H1 (cell line): Measurements from ENCODE around the gene SLCO4C1. TPM values are rescaled to one million over a fixed set of nuclear protein-coding genes. Genes with fewer than 3 reads are reported as not detected.

ENCODE experiments used
- CTCF ChIA-PET: fragments of 300-600 bp; sonication (Branson Sonifier 250); formaldehyde crosslinking; loops from one replicate; lab custom pipeline; 2021; ENCODE audit not compliant: partially characterized antibody; lab: Charles Lee
- POLR2A ChIA-PET: fragments of 300-600 bp; sonication (Branson Sonifier 250); formaldehyde crosslinking; loops from one replicate; lab custom pipeline; 2021; ENCODE audit warnings: inconsistent platforms; ENCODE audit not compliant: partially characterized antibody; lab: Charles Lee
- DNase-seq, 2 experiments: peaks; one replicate each; pipeline versions ENCODE4 v3.0.0 to v3.0.0-alpha.2; 2010 to 2022; ENCODE audit warnings: low spot score in 2 of 2, low read depth in 1 of 2, mixed read lengths in 1 of 2
- FAIRE-seq: peaks from 2 replicates; lab custom pipeline; 2011; peaks lifted over from hg19 to GRCh38; lab: Jason Lieb, UNC
- H2AFZ ChIP-seq: 2 replicates; pipeline ENCODE4 v1.8.1; 2012; ENCODE audit warnings: low read length, inconsistent platforms
- H2AK5ac ChIP-seq: 2 replicates; pipeline ENCODE4 v1.6.1; 2013; ENCODE audit warnings: low read depth, low read length
- H2BK120ac ChIP-seq: replicated peaks from 2 replicates; pipeline ENCODE3; 2013; ENCODE audit warnings: low read depth, low read length, inconsistent platforms
- H2BK12ac ChIP-seq: 2 replicates; pipeline ENCODE4 v1.6.1; 2013; ENCODE audit warnings: low read depth, low read length
- H2BK15ac ChIP-seq: 2 replicates; pipeline ENCODE4 v1.6.1; 2013; ENCODE audit warnings: low read length
- H2BK20ac ChIP-seq: 2 replicates; pipeline ENCODE4 v1.6.1; 2013; ENCODE audit warnings: low read length
- H2BK5ac ChIP-seq: 2 replicates; pipeline ENCODE4 v1.6.1; 2013; ENCODE audit warnings: low read depth, low read length
- H3K14ac ChIP-seq: 2 replicates; pipeline ENCODE4 v1.6.1; 2013; ENCODE audit warnings: inconsistent platforms; ENCODE audit not compliant: insufficient read length
- H3K18ac ChIP-seq: 2 replicates; pipeline ENCODE4 v1.6.1; 2013; ENCODE audit warnings: low read length; ENCODE audit errors: extremely low read depth
- H3K23ac ChIP-seq: 2 replicates; pipeline ENCODE4 v1.6.1; 2013; ENCODE audit warnings: inconsistent platforms; ENCODE audit not compliant: insufficient read length
- H3K23me2 ChIP-seq: 2 replicates; pipeline ENCODE4 v1.6.1; 2013; ENCODE audit warnings: low read depth, low read length
- H3K27ac ChIP-seq: 2 replicates; pipeline ENCODE4 v1.6.1; 2011; ENCODE audit warnings: low read depth, low read length, inconsistent platforms
- H3K27me3 ChIP-seq, 4 experiments: replicated peaks in 1 of 4; 1 replicate in 1 of 4; 2 replicates in 3 of 4; pipeline versions ENCODE4 v1.6.1 to v1.8.1; 2011 to 2013; ENCODE audit warnings: low read length in 3 of 4, mild to moderate bottlenecking in 3 of 4, inconsistent platforms in 2 of 4, mixed read lengths in 2 of 4, moderate library complexity in 1 of 4; ENCODE audit not compliant: control insufficient read depth in 3 of 4, insufficient read depth in 3 of 4; ENCODE audit errors: extremely low read depth in 1 of 4
- H3K36me3 ChIP-seq, 4 experiments: 2 replicates each; pipeline versions ENCODE4 v1.6.1 to v1.8.1; 2011 to 2013; ENCODE audit warnings: mild to moderate bottlenecking in 4 of 4, low read length in 3 of 4, moderate library complexity in 2 of 4, control low read depth in 1 of 4, inconsistent platforms in 1 of 4; ENCODE audit not compliant: insufficient read depth in 4 of 4, control insufficient read depth in 2 of 4
- H3K4ac ChIP-seq: replicated peaks from 2 replicates; pipeline ENCODE3; 2013; ENCODE audit warnings: low read length, low read depth, mixed read lengths, inconsistent platforms; ENCODE audit not compliant: insufficient read length
- H3K4me1 ChIP-seq, 4 experiments: replicated peaks in 1 of 4; 1 replicate in 1 of 4; 2 replicates in 3 of 4; pipeline versions ENCODE4 v1.6.1 to v1.8.1; 2011 to 2013; ENCODE audit warnings: low read length in 3 of 4, inconsistent platforms in 2 of 4, mixed read lengths in 1 of 4; ENCODE audit not compliant: insufficient read depth in 4 of 4, control insufficient read depth in 3 of 4
- H3K4me2 ChIP-seq, 2 experiments: 2 replicates each; pipeline versions ENCODE4 v1.6.1 to v1.8.1; 2011 to 2013; ENCODE audit warnings: low read depth in 2 of 2, low read length in 2 of 2, control low read depth in 1 of 2, inconsistent platforms in 1 of 2, mild to moderate bottlenecking in 1 of 2; ENCODE audit not compliant: insufficient read depth in 1 of 2
- H3K4me3 ChIP-seq, 4 experiments: fragments of 200-600, 300-600 bp in 1 of 4; sonication (generic), shearing (Covaris generic), sonication (Bioruptor Twin) in 1 of 4; 2 replicates each; pipeline versions ENCODE4 v1.5.1 to v1.8.1; 2011 to 2016; ENCODE audit warnings: low read length in 4 of 4, low read depth in 3 of 4, control low read depth in 2 of 4, inconsistent platforms in 2 of 4, mild to moderate bottlenecking in 2 of 4, mixed read lengths in 1 of 4, moderate library complexity in 1 of 4; ENCODE audit not compliant: insufficient read depth in 2 of 4; ENCODE audit errors: extremely low read depth in 1 of 4
- H3K56ac ChIP-seq: replicated peaks from 2 replicates; pipeline ENCODE3; 2013; ENCODE audit warnings: low read depth, mild to moderate bottlenecking, mixed read lengths, low read length, inconsistent platforms; ENCODE audit not compliant: insufficient read length
- H3K79me1 ChIP-seq: 2 replicates; pipeline ENCODE4 v1.6.1; 2013; ENCODE audit warnings: low read depth, low read length, control low read depth
- H3K79me2 ChIP-seq, 2 experiments: 2 replicates each; pipeline versions ENCODE4 v1.6.1 to v1.8.1; 2012 to 2013; ENCODE audit warnings: low read length in 2 of 2, mild to moderate bottlenecking in 2 of 2, inconsistent platforms in 1 of 2; ENCODE audit not compliant: insufficient read depth in 2 of 2, control insufficient read depth in 1 of 2
- H3K9ac ChIP-seq, 4 experiments: replicated peaks in 1 of 4; 1 replicate in 1 of 4; 2 replicates in 3 of 4; pipeline versions ENCODE4 v1.6.1 to v1.8.1; 2011 to 2013; ENCODE audit warnings: low read depth in 3 of 4, low read length in 3 of 4, control low read depth in 2 of 4, mild to moderate bottlenecking in 2 of 4, moderate library complexity in 2 of 4, inconsistent platforms in 1 of 4; ENCODE audit errors: extremely low read depth in 1 of 4
- H3K9me3 ChIP-seq, 2 experiments: 2 replicates each; pipeline versions ENCODE4 v1.6.1 to v1.8.1; 2012 to 2013; ENCODE audit warnings: mild to moderate bottlenecking in 2 of 2, moderate library complexity in 2 of 2, control low read depth in 1 of 2, inconsistent platforms in 1 of 2, low read depth in 1 of 2, low read length in 1 of 2, mixed read lengths in 1 of 2; ENCODE audit not compliant: insufficient read depth in 2 of 2
- H4K20me1 ChIP-seq, 2 experiments: replicated peaks in 1 of 2; 2 replicates each; pipeline versions ENCODE3 to v1.8.1; 2011 to 2013; ENCODE audit warnings: inconsistent platforms in 2 of 2, low read length in 2 of 2, mild to moderate bottlenecking in 1 of 2; ENCODE audit not compliant: insufficient read depth in 2 of 2, control insufficient read depth in 1 of 2
- H4K5ac ChIP-seq: 2 replicates; pipeline ENCODE4 v1.6.1; 2013; ENCODE audit warnings: low read length, low read depth, mixed read lengths, inconsistent platforms; ENCODE audit not compliant: insufficient read length
- H4K8ac ChIP-seq: 2 replicates; pipeline ENCODE4 v1.8.0; 2013; ENCODE audit warnings: mild to moderate bottlenecking, moderate library complexity, low read length, inconsistent platforms; ENCODE audit not compliant: insufficient read depth; ENCODE audit errors: extremely low read depth
- H4K91ac ChIP-seq: replicated peaks from 2 replicates; pipeline ENCODE3; 2013; ENCODE audit warnings: low read length, mixed read lengths, inconsistent platforms; ENCODE audit not compliant: insufficient read length
- ASH2L ChIP-seq: fragments of 200-600, 300-600 bp; sonication (generic); IDR thresholded peaks from one replicate; pipeline ENCODE4 v1.7.1; 2017; ENCODE audit warnings: low read length
- BACH1 ChIP-seq: IDR thresholded peaks from 2 replicates; pipeline ENCODE4 v1.6.1; 2012; ENCODE audit warnings: low read length, improper control_type of control experiment
- BRCA1 ChIP-seq: IDR thresholded peaks from 2 replicates; pipeline ENCODE4 v1.6.1; 2012; ENCODE audit warnings: low read depth, low read length, improper control_type of control experiment
- KDM5A ChIP-seq: fragments of 200-600 bp; IDR thresholded peaks from 2 replicates; pipeline ENCODE4 v1.7.1; 2012; ENCODE audit warnings: mild to moderate bottlenecking, low read length, inconsistent platforms, mixed read lengths
- RXRA ChIP-seq: IDR thresholded peaks from 2 replicates; pipeline ENCODE4 v1.6.1; 2011; ENCODE audit warnings: low read depth, mild to moderate bottlenecking, low read length, moderate library complexity; ENCODE audit not compliant: insufficient read depth
- SP4 ChIP-seq: IDR thresholded peaks from 2 replicates; pipeline ENCODE4 v1.6.1; 2012; ENCODE audit warnings: low read length, inconsistent platforms
- SRF ChIP-seq: IDR thresholded peaks from 2 replicates; pipeline ENCODE4 v1.6.1; 2011; ENCODE audit warnings: mild to moderate bottlenecking, low read depth, low read length, moderate library complexity
- polyA plus RNA-seq, 7 experiments: library from polyadenylated mRNA; depleted of rRNA in 3 of 7; stranded (reverse) in 5 of 7; unstranded in 2 of 7; fragments of >200 nt in 5 of 7; fragments of 200-250 nt in 2 of 7; gene quantifications; 1 replicate in 5 of 7; 2 replicates in 1 of 7; 4 replicates in 1 of 7; pipeline versions ENCODE4 v1.2.1 to v1.2.3, GENCODE V29; 2011 to 2013; ENCODE audit warnings: missing spikeins in 2 of 7, mixed read lengths in 2 of 7
- total RNA-seq: library from RNA; stranded (reverse); fragmentation: NEBNext Ultra II Directional; extraction: Animal tissue kit (Norgen Biotek cat#: 25700); gene quantifications from 2 replicates; pipeline ENCODE4 v1.2.1, GENCODE V29; 2021
- TF ChIP-seq, protein P1 (sequence below): IDR thresholded peaks from 2 replicates; pipeline ENCODE4 v1.6.1; 2012; ENCODE audit warnings: low read length, inconsistent platforms

The SLCO4C1 gene
- total and polyA plus RNA-seq, 2 of the 8 experiments (the other 6 are each of a cell fraction or from before 2014, with no cell fraction given), result 1.3 to 4.9 TPM

DNA sequence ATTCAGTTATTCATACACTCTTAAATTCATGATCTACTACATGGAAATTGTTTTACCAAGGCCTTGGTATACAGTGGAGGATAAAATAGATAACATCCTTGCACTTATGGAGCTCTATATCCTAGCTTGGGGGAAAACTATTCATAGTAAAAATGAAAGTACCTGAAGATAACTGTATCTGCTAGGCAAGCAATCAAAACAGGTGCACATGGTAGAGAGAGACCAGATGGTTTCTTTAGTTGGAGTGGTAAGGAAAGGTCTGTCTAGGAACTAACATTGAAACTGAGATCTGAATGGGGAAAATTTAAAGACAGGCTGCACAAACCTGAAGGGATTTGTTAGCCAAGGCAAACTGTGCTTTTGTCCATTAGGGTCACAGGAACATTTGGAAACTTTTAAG, 11.1 kb upstream of the SLCO4C1 start:
- Histone ChIP-seq H3K9me3 (peaks cover 0 to 2% of the 10 kb centered on the region in 2 experiments; a peak in 1 of 4 replicates), H3K9ac (no peak overlapping the region), H4K5ac (no peak overlapping the region), H2AK5ac (no peak overlapping the region), H3K4me2 (no peak overlapping the region), H2BK15ac (no peak overlapping the region), H2BK5ac (no peak overlapping the region), H2BK12ac (no peak overlapping the region), H3K4me1 (no peaks in the 10 kb centered on the region), H3K79me2 (no peaks in the 10 kb centered on the region), H3K79me1 (no peaks in the 10 kb centered on the region), H4K8ac (no peak overlapping the region), H3K18ac (no peak overlapping the region), H2BK20ac (no peak overlapping the region), H3K27me3 (no peaks in the 10 kb centered on the region), H3K23ac (no peak overlapping the region), H3K56ac (no peak overlapping the region), H2AFZ (no peak overlapping the region), H2BK120ac (no peak overlapping the region), H4K91ac (no peak overlapping the region), H3K23me2 (no peaks in the 10 kb centered on the region), H4K20me1 (no peaks in the 10 kb centered on the region), H3K4me3 (no peak overlapping the region), H3K36me3 (no peaks in the 10 kb centered on the region), H3K4ac (no peak overlapping the region), H3K14ac (no peak overlapping the region), H3K27ac (no peak overlapping the region)
- DNase-seq (no peak), FAIRE-seq (no peak)
- CTCF ChIA-PET, result interaction anchor here (1.0 to 1.5 kb wide), 2 partner anchors 11 to 254 kb away, joined by 3 read pairs; partner anchors contain the start of gene SLCO4C1
- POLR2A ChIA-PET, result no interaction called here
- no peak for TF ChIP-seq ASH2L
- TF ChIP-seq, protein P1, sequence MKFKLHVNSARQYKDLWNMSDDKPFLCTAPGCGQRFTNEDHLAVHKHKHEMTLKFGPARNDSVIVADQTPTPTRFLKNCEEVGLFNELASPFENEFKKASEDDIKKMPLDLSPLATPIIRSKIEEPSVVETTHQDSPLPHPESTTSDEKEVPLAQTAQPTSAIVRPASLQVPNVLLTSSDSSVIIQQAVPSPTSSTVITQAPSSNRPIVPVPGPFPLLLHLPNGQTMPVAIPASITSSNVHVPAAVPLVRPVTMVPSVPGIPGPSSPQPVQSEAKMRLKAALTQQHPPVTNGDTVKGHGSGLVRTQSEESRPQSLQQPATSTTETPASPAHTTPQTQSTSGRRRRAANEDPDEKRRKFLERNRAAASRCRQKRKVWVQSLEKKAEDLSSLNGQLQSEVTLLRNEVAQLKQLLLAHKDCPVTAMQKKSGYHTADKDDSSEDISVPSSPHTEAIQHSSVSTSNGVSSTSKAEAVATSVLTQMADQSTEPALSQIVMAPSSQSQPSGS, result no peak
- TF ChIP-seq RXRA, result no peak
- TF ChIP-seq SRF, result no peak
- no peak for TF ChIP-seq SP4
- TF ChIP-seq BACH1, result no peak
- TF ChIP-seq BRCA1, result no peak
- TF ChIP-seq KDM5A, result no peak
